ENCODE results near the gene NRM.
A peak's percentile ranks its signal among the peaks of the same experiment; 100 is the strongest.

The NRM gene

DNA sequence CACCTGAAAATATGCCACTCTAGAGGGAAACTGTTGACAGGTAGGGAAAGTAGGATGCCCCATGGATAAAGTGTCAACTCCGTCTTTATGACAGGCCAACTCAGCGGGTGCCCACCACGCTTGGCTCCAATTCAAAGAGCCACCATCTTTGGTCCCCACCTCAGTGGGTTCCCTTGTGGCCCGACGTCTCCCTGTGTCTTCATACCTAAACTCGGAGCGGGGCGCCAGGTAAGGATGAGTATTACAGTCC lies 26.0 kb upstream of the NRM start:
- H3K4me1 ChIP-seq (ENCODE audit: control insufficient read depth, insufficient read depth, low read length) = peaks cover 11% of the 10 kb centered on the region
- H3K27me3 ChIP-seq (ENCODE audit: control insufficient read depth, insufficient read depth, low read length) = no peaks in the 10 kb centered on the region
- peaks cover 7% of the 10 kb centered on the region for H3K36me3 ChIP-seq (ENCODE audit: control insufficient read depth, insufficient read depth, low read length)
- peak overlapping the region; percentile 97 for H3K27ac ChIP-seq (ENCODE audit: low read depth, low read length)
- H3K4me3 ChIP-seq (ENCODE audit: low read length) = peak overlapping the region; percentile 86
- peak overlapping the region; percentile 72 for H3K9ac ChIP-seq (ENCODE audit: low read length)

DNA sequence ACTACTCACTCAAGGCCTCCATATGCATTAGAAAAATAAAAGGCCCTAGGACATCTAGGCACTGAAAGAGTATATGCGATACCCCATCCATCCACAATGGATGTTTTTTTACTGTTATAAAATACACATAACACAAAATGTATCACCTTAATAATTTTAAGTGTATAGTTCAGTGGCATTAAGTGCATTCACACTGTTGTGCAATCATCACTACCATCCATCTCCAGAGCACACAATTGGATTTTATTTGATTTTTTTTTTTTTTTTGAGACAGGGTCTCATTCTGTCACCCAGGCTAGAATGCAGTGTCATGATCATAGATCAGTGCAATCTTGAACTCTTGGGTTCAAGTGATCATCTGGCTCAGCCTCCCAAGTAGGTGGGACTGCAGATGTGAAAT lies 23.5 kb upstream of the NRM start:
- peaks cover 12% of the 10 kb centered on the region for H3K36me3 ChIP-seq (ENCODE audit: control insufficient read depth, insufficient read depth, low read length)
- no peak overlapping the region for H3K4me3 ChIP-seq (ENCODE audit: low read length)
- no peak overlapping the region for H3K27ac ChIP-seq (ENCODE audit: low read depth, low read length)
- H3K4me1 ChIP-seq (ENCODE audit: control insufficient read depth, insufficient read depth, low read length) = peaks cover 6% of the 10 kb centered on the region
- H3K9ac ChIP-seq (ENCODE audit: low read length) = no peak overlapping the region
- H3K27me3 ChIP-seq (ENCODE audit: control insufficient read depth, insufficient read depth, low read length) = no peaks in the 10 kb centered on the region

DNA sequence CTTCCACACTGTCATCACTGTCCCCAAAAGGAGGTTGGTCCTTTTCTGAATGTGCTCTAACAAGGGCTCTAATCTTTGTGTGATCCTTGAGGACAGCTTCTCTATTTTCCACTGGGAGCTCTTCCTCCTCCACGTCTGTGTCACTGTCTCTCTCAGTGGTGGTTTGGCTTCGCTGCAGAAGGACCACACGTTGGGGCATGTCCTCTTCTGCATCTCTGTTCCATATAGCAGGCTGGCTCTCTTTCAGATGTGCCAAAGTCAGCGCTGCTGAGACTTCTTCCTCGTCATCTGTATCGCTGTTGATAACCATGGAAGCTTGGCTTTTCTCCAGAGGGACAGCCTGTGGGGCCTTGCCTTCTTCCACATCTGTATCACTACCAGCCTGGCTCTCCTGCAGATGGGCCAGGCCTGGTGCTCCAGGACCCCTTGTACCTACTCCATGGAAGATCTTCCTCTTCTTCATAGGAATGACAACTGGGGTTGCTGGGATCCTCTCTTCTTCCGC lies 21.7 kb upstream of the NRM start:
- no peak overlapping the region for H3K9ac ChIP-seq (ENCODE audit: low read length)
- H3K4me3 ChIP-seq (ENCODE audit: low read length) = no peak overlapping the region
- no peaks in the 10 kb centered on the region for H3K27me3 ChIP-seq (ENCODE audit: control insufficient read depth, insufficient read depth, low read length)
- no peak overlapping the region for H3K27ac ChIP-seq (ENCODE audit: low read depth, low read length)
- peaks cover 19% of the 10 kb centered on the region for H3K36me3 ChIP-seq (ENCODE audit: control insufficient read depth, insufficient read depth, low read length)
- H3K4me1 ChIP-seq (ENCODE audit: control insufficient read depth, insufficient read depth, low read length) = peaks cover 6% of the 10 kb centered on the region

DNA sequence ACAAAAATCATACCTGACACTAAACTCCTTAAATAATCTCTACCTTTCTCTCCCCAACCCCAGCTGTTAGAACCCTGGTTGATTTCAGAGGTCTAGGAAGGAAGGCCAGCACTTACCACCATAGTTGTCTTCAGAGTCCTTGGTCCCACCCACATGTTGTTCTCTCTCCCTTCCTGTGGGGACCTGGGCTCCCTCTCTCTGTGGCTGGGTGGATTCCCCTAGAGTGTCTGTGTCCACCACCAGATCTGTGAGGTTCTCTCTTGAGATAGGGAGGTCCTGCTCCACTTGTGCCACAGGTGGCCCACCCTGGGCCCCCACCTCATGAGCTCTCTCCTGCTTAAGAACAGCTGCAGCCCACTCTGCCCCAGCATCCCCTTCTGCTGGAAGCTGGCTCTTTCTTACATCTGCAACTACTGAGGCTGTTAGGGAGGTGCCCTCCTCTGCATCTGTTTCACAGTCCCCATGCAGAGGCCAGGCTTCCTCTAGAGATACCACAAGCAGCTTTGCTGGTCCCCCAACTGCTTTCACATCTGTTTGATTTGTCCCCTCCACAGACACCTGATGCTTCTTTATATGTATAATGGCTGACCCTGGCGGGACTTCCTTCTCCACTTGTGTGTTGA lies 21.1 kb upstream of the NRM start:
- peaks cover 19% of the 10 kb centered on the region for H3K36me3 ChIP-seq (ENCODE audit: control insufficient read depth, insufficient read depth, low read length)
- peaks cover 6% of the 10 kb centered on the region for H3K4me1 ChIP-seq (ENCODE audit: control insufficient read depth, insufficient read depth, low read length)

DNA sequence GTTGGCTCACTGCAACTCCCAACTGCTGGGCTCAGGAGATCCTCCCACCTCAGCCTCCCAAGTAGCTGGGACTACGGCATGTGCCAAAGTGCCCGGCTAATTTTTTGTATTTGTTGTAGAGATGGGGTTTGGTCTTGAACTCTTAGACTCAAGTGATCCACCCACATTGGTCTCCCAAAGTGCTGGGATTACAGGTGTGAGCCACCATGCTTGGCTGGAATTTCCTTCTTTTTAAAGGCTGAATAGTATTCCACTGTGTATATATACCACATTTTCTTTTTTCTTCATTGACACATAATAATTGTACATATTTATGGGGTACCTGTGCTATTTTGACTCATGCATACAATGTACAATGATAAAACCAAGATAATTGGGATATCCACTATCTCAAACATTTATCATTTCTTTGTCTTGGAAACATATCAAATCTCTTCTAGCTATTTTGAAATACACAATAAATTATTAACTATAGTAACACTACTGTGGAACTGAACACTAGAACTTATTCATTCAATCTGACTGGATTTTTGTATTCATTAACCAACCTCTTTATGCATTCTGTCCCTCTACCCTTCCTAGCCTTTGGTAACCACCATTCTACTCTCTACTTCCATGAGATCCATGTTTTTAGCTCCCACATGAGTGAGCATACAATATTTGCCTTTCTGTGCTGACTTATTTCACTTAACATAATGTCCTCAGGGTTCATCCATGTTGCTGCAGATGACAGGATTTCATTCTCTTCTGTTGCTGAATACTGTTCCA lies 18.5 kb upstream of the NRM start:
- peaks cover 19% of the 10 kb centered on the region for H3K36me3 ChIP-seq (ENCODE audit: control insufficient read depth, insufficient read depth, low read length)
- H3K9ac ChIP-seq (ENCODE audit: low read length) = no peak overlapping the region
- no peak overlapping the region for H3K27ac ChIP-seq (ENCODE audit: low read depth, low read length)
- no peaks in the 10 kb centered on the region for H3K4me1 ChIP-seq (ENCODE audit: control insufficient read depth, insufficient read depth, low read length)
- no peak overlapping the region for H3K4me3 ChIP-seq (ENCODE audit: low read length)
- H3K27me3 ChIP-seq (ENCODE audit: control insufficient read depth, insufficient read depth, low read length) = no peaks in the 10 kb centered on the region

More for the DNA sequence above, 21.1 kb upstream of the NRM start:
- Histone ChIP-seq H3K27ac (ENCODE audit: low read depth, low read length) (no peak overlapping the region), H3K27me3 (ENCODE audit: control insufficient read depth, insufficient read depth, low read length) (no peaks in the 10 kb centered on the region), H3K4me3 (ENCODE audit: low read length) (no peak overlapping the region), H3K9ac (ENCODE audit: low read length) (no peak overlapping the region)

DNA sequence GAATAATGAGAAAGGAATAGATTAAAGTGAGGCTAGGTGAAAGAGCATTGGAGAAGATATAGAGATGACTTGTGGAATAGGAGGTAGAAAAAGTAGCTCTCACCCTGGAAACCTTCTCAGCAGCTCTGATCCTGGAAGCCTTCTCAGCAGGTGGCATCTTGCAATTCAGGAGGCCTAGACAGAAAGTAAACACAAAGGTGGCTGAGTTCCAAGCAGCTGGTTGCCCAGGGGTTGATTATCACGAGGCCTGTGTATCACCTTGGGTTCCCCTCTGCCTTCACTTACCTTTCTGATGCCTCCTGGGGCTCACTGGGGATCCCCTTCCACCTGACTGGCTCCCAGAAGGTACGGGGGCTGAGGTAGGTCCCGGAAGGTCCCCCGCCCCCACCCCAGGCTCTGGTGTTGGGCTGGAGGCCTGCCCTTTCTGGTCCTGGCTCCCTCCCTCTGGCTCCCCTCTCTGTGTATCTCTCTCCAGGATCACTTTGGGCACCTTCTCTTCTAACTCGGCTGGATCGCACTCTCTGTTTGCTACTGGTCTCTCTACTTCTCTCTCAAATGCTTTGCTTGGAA lies 16.6 kb upstream of the NRM start:
- no peak overlapping the region for H3K4me3 ChIP-seq (ENCODE audit: low read length)
- no peaks in the 10 kb centered on the region for H3K4me1 ChIP-seq (ENCODE audit: control insufficient read depth, insufficient read depth, low read length)
- peaks cover 20% of the 10 kb centered on the region for H3K36me3 ChIP-seq (ENCODE audit: control insufficient read depth, insufficient read depth, low read length)
- H3K27me3 ChIP-seq (ENCODE audit: control insufficient read depth, insufficient read depth, low read length) = no peaks in the 10 kb centered on the region
- no peak overlapping the region for H3K27ac ChIP-seq (ENCODE audit: low read depth, low read length)
- no peak overlapping the region for H3K9ac ChIP-seq (ENCODE audit: low read length)

DNA sequence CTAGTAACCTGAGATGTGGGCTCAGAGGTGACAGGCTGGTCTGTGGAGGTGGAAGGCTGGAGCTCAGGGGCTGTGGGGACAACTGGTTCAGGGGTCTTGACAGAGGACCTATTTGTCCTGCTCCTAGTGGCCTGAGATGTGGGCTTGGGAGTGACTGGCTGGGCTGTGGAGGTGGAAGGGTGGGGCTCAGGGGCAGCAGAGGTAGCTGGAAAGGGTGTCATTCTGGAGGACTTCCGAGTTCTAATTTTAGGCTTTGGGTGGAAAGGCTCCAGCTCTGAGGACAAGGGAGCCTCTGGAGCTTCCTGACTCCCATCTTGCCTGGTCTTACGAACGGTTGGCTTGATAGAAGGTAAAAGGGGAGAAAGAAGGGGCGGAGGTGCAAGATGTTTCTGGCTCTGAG lies 14.8 kb upstream of the NRM start:
- Histone ChIP-seq H3K9ac (ENCODE audit: low read length) (no peak overlapping the region), H3K36me3 (ENCODE audit: control insufficient read depth, insufficient read depth, low read length) (peaks cover 11% of the 10 kb centered on the region), H3K4me1 (ENCODE audit: control insufficient read depth, insufficient read depth, low read length) (no peaks in the 10 kb centered on the region), H3K4me3 (ENCODE audit: low read length) (no peak overlapping the region), H3K27ac (ENCODE audit: low read depth, low read length) (no peak overlapping the region), H3K27me3 (ENCODE audit: control insufficient read depth, insufficient read depth, low read length) (no peaks in the 10 kb centered on the region)

DNA sequence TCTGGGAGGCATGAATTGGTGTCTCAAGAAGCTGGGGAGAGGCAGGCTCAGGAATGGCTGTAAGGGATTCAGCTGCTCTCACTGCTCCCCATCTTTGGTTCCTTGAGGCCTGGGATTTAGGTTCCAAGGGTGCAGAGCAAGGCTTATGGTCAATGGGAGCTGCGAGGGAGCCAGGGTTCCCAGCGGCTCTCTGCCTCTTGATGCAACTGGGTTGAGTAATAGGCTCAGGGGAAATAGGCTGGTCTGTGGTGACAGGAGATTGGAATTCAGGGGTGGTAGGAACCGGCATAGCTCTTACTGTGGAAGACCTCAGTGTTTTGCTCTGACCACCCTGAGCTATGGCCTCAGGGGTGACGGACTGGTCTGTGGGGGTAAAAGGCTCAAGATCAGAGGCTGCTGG lies 13.0 kb upstream of the NRM start:
- H3K36me3 ChIP-seq (ENCODE audit: control insufficient read depth, insufficient read depth, low read length) = peaks cover 11% of the 10 kb centered on the region
- no peak overlapping the region for H3K4me3 ChIP-seq (ENCODE audit: low read length)

DNA sequence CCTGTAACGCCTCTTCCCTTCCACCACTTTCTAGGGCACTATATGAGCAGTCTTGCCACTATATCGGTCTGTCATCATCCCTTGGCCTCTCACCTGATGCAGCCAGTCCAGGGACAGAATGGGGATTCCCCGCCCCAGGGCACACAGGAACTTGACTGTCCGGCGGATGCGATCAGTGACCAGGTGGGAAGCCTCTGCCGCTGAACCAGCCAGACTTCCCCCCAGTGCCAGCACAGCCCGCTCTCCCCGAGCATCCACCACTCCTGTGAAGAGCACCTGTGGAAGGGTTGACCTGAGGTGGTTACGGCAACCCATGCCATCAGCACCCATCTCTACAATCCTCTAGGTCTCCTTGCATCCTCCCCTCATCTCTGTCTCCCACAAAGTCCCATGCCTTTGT lies 12.2 kb upstream of the NRM start:
- no peaks in the 10 kb centered on the region for H3K27me3 ChIP-seq (ENCODE audit: control insufficient read depth, insufficient read depth, low read length)
- peaks cover 8% of the 10 kb centered on the region for H3K36me3 ChIP-seq (ENCODE audit: control insufficient read depth, insufficient read depth, low read length)
- no peak overlapping the region for H3K27ac ChIP-seq (ENCODE audit: low read depth, low read length)
- H3K9ac ChIP-seq (ENCODE audit: low read length) = no peak overlapping the region
- H3K4me3 ChIP-seq (ENCODE audit: low read length) = no peak overlapping the region
- H3K4me1 ChIP-seq (ENCODE audit: control insufficient read depth, insufficient read depth, low read length) = no peaks in the 10 kb centered on the region

More for the DNA sequence above, 13.0 kb upstream of the NRM start:
- Histone ChIP-seq H3K27me3 (ENCODE audit: control insufficient read depth, insufficient read depth, low read length) (no peaks in the 10 kb centered on the region), H3K4me1 (ENCODE audit: control insufficient read depth, insufficient read depth, low read length) (no peaks in the 10 kb centered on the region), H3K27ac (ENCODE audit: low read depth, low read length) (no peak overlapping the region), H3K9ac (ENCODE audit: low read length) (no peak overlapping the region)

DNA sequence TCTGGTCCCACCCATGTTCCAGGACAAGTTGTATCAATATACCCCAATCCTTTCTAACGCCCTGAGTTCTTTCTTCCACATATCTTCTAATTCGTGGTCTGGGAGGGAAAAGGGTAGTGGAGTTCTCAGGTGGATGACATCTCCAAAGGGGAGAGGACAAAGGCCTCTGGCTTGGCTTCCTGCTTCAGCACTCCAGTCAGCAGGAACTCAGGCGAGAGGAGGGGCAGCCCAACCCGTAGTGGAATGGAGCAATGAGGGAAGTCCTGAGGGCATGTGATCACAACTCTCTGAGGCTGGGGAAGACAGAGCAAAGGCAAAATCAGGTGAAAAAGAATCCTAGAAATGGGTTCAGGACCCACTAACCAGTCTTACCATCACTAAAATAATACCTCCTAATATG lies 9.6 kb upstream of the NRM start:
- H3K27ac ChIP-seq (ENCODE audit: low read depth, low read length) = no peak overlapping the region
- no peaks in the 10 kb centered on the region for H3K4me1 ChIP-seq (ENCODE audit: control insufficient read depth, insufficient read depth, low read length)
- H3K27me3 ChIP-seq (ENCODE audit: control insufficient read depth, insufficient read depth, low read length) = no peaks in the 10 kb centered on the region
- H3K4me3 ChIP-seq (ENCODE audit: low read length) = no peak overlapping the region
- peaks cover 5% of the 10 kb centered on the region for H3K36me3 ChIP-seq (ENCODE audit: control insufficient read depth, insufficient read depth, low read length)
- H3K9ac ChIP-seq (ENCODE audit: low read length) = no peak overlapping the region

DNA sequence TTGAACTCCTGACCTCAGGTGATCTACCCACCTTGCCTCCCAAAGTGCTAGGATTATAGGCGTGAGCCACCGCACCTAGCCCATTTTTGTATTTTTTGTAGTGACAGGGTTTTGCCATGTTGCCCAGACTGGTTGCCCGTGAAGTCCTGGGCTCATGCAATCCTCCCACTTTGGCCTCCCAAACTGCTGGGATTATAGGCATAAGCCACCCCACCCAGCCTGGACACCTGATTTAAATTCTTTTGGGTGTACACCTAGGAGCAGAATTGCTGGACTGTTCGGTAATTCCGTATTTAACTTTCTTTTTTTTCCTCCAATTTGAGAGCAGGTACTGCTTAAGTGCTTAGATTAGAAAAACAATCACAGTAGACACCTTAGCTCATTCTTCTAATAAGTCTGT lies 5.6 kb upstream of the NRM start:
- Histone ChIP-seq H3K4me1 (ENCODE audit: control insufficient read depth, insufficient read depth, low read length) (peaks cover 2% of the 10 kb centered on the region), H3K9ac (ENCODE audit: low read length) (no peak overlapping the region), H3K4me3 (ENCODE audit: low read length) (no peak overlapping the region), H3K27me3 (ENCODE audit: control insufficient read depth, insufficient read depth, low read length) (no peaks in the 10 kb centered on the region), H3K36me3 (ENCODE audit: control insufficient read depth, insufficient read depth, low read length) (no peaks in the 10 kb centered on the region), H3K27ac (ENCODE audit: low read depth, low read length) (no peak overlapping the region)

DNA sequence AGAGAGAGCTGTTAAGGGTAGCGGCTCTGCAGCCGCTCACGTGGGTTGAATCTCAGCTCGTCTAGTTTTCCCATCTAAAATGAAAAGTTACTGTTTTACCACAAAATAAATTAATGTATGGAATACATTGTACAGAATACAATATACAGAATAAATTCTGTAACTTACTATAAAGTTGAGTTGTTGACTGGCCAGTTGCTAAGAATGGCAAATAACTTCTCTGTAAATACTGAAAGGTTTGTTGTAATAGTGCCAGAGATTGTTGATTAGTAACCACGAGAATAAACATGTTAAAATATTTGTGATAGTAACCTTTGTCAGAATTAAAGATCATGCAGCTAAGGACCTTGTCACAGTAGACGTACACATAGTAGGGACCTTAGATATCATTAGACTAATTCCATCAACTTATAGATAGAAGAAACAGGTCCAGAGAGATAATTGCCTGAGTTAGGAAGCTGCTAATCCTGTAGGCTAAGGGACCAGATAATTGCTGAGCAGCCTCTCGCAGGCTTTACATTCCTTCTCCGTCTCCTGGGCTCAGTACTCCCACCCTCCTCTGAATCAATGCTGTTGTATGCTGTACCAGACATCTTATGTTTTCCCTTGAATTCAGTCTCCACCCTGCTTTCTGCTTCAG lies 544 bp upstream of the NRM start:
- Histone ChIP-seq H3K4me3 (ENCODE audit: low read length) (peak overlapping the region; percentile 40), H3K4me1 (ENCODE audit: control insufficient read depth, insufficient read depth, low read length) (peaks cover 33% of the 10 kb centered on the region), H3K36me3 (ENCODE audit: control insufficient read depth, insufficient read depth, low read length) (no peaks in the 10 kb centered on the region), H3K9ac (ENCODE audit: low read length) (no peak overlapping the region), H3K27me3 (ENCODE audit: control insufficient read depth, insufficient read depth, low read length) (no peaks in the 10 kb centered on the region), H3K27ac (ENCODE audit: low read depth, low read length) (peak overlapping the region; percentile 99)
